ENCODE data around the gene ZNF513.

- TF ChIP-seq CTCF (IDR thresholded peaks at IDR 0.05; ENCODE audit: low read depth, low read length, poor library complexity, severe bottlenecking) (no peak), EZH2phosphoT487 (IDR thresholded peaks at IDR 0.05; ENCODE audit: borderline replicate concordance, low read length) (no peak)
Observed at GRCh38 chr2:27375513-27376099, 4.9 kb downstream of the ZNF513 start.
